UCSD-AML1 (cell line): ENCODE results near the gene RNASEL.
A peak's percentile ranks its signal among the peaks of the same experiment; 100 is the strongest.

Source experiments
- DNase-seq: peaks from one replicate; lab custom pipeline; 2025; ENCODE audit not compliant: unreplicated experiment; lab: John Stamatoyannopoulos, UW

Gene RNASEL

GRCh38 chr1:182601913-182602312, 12.9 kb upstream of the RNASEL start:
- no peak for DNase-seq

GRCh38 chr1:182601416-182601786, 12.3 kb upstream of the RNASEL start:
- peak; percentile 43 for DNase-seq

GRCh38 chr1:182600745-182601415, 11.8 kb upstream of the RNASEL start:
- DNase-seq, result no peak

DNA sequence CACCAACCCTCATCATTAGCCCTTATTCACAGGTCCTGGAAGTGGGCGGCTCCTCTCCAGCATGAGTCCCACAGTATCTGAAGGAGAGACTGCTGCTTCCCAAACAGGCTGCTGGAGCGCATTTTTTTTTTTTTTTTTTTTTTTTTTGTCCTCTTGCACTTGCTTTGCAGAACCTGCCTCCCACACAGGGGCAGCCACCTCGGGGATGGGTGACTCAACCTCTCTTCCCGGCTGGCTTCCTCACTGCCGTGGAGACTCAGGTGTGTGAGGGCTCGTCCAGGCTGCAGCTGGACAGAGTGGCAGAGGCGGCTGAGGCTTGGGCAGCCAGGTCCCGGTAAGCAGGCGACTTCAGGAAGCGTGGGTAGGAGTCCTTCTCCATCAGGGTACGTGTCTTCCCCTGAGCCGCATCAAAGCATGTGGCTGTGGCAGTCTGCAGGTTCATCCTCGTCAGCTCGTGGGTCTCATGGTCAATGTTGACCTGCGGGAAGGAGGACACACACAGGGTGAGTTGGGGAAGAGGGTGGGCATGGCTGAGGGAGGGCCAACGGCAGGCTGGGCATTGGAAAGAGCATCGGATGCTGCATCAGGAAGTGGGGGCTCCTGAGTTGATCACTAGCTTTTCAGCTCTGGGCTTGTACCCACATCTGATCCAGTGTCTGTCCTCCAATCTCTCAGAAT, 11.1 kb upstream of the RNASEL start:
- DNase-seq, result no peak

GRCh38 chr1:182599339-182599738, 10.3 kb upstream of the RNASEL start:
- peak; percentile 41 for DNase-seq

DNA sequence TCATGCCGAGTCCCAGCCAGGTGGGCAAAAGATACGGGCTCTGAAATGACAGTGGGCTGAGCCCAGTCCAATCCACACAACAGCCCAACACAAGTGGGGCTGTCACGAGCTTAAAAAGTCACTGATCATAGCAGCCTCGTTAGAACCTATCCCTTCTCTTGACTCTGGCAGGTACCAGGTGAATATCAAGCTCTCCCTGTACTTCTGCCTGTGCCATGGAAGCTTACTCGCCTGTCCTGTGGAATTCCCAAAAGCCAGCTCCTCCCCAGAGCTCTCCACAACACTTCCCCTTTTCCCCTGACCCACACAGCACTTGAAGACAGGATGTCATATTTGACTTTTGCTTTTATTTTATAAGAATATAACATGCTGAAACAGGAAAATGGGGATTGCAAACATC, 9.2 kb upstream of the RNASEL start:
- no peak for DNase-seq

DNA sequence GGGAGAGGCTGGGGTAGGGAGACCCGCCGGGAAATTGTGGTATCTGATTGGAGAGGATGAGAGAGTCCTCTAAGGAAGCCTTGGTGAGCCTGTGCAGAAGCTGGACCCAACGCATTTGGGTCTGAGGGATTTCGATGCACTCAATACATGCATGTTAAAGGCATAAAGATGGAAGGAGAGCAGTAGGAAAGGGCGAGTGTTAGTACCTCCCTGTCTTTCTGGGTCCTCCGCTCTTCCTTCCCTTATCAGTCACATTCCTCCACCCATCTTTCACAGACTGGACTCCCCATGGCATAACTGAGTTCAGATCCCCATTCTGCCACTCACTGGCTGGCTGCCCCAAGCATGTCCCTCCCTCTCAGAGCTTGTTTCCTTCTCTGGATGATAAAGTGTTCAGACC, 7.9 kb upstream of the RNASEL start:
- no peak for DNase-seq

GRCh38 chr1:182595641-182596240, 6.7 kb upstream of the RNASEL start:
- peak; percentile 59 for DNase-seq

DNA sequence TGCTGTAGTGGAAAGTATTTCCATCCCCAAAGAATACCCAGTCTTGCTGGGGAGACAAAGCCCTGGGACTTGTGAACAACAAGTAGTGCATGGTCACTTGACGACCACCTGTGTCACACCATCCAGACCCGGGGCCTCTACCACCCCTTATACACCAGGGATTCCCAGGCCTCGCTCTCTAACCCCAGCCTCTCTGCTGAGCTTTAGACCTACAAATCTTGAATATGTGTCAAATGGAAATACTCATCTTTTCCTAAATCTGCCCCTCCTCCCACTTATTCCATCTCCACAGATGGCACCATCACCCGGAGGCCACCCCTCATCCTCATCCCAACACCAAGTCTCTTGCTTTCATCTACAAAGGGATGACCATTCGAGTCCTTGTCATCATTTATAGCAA, 875 bp upstream of the RNASEL start:
- DNase-seq, result no peak

GRCh38 chr1:182589520-182589919, 464 bp upstream of the RNASEL start:
- DNase-seq, result no peak

- no peak for DNase-seq
Measured at GRCh38 chr1:182587666-182588499, 1.2 kb downstream of the RNASEL start.

GRCh38 chr1:182587093-182587492, 2.0 kb downstream of the RNASEL start:
- no peak for DNase-seq

- no peak for DNase-seq
Measured at GRCh38 chr1:182586380-182586779, 2.7 kb downstream of the RNASEL start.

DNA sequence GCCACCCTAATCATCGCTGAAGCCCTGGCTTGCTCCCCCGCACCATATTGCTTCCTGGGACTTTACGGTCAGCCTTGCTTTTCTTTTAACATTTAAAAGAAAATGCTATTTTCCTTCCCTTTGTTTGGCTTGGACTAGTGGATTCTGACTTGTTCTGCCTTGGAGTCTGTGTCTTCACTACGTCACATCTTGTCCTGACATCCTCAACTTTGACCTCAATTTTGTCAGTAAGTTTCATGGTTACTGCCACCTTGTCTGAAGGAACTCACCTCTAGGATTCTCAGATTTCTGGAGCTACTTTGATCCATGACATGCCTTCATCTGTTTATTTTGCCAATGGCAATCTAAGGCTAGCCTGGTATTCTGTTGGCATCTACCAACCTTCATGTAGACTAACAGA, 4.3 kb downstream of the RNASEL start:
- no peak for DNase-seq

GRCh38 chr1:182580736-182581135, 8.3 kb downstream of the RNASEL start:
- no peak for DNase-seq

GRCh38 chr1:182575540-182576149, 13.4 kb downstream of the RNASEL start:
- DNase-seq, result no peak

DNA sequence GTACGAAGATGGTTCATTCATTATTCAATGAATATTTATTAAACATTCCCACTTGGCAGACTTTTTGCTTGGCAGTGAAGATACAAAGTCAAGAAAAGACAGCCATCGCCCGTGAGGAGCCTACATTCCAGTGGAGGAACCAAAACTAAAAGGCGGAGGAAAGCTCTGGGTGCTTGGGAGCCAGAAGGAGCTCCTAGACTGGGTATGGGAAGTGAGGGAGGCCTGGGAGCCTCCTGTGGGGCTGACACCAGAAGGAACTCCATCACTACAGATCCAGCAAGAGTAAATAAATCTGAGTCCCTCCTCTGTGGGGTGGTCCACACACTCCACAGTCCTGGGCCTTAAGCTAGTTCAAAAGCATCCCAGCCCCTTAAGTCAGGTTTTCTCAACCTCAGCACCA, 14.9 kb downstream of the RNASEL start:
- DNase-seq, result no peak

DNA sequence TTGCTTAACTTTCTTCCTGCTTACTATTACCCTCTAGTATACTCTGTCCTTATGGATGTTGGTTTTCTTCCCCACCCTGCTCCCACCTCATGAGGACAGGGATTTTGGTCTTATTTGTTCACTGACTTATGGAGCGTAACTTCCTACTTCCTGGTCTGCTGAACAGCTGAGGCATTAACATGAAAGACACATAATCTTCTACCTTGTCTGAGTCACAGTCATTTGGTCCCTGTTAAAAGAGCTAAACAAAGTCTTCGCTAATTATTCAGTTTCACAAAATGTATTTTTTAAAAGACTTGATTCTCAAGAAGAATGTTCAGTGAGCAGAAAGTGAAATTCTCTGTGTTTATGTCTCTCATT, 18.5 kb downstream of the RNASEL start:
- no peak for DNase-seq

DNA sequence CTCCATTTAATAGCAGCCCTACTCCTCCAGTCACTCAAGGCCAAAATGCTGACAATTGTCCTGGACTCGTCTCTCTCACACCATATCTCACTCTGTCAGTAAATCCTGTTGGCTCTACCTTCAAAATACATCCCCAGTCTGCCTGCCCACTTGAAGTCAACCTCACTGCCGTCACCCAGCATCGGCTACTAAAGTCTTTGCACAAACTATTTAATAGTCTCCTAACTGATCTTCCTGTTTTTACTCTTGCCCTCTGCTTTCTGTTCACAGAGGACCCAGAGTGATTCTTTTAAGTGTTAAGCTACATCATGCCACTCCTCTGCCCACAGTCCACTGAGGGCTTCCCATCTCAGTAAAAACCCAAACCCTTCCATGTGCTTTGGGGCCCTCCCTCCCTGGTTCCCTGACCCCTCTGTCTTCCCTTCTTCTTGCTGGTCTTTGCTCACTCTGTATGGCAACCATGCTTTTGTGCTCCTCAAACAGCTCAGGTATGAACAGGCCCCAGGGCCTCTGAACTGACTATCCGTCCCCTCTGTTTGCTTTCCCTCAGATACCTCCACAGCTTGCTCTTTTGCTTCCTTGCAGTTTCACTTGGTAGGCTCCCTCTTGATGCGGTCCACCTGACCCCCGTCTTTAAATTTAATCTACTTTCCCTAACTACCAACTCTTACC, 19.0 kb downstream of the RNASEL start:
- DNase-seq, result no peak

GRCh38 chr1:182568647-182569284, 20.3 kb downstream of the RNASEL start:
- no peak for DNase-seq
